Loucy (cell line): ENCODE results near the gene SIK1.
"Not testable (repeated sequence)": the region's sequence is repeated elsewhere in the genome, so short reads cannot be mapped to it uniquely, and the experiment has no call there.

Source experiments
- CTCF ChIP-seq: fragments of 200-600 bp; sonication (generic); conservative IDR thresholded peaks from 2 replicates; pipeline ENCODE4 v1.5.1; 2014; ENCODE audit warnings: mild to moderate bottlenecking, antibody characterized with exemption, low read length
- EZH2phosphoT487 ChIP-seq: fragments of 200-600 bp; IDR thresholded peaks from 2 replicates; pipeline ENCODE4 v1.6.1; 2018; ENCODE audit warnings: antibody characterized with exemption, mild to moderate bottlenecking, moderate library complexity, borderline replicate concordance

GRCh38 chr21:43428964-43429363 is 2.0 kb upstream of the SIK1 start:
- TF ChIP-seq CTCF, EZH2phosphoT487: not testable (repeated sequence)
